WTC11 (cell line): Measurements from ENCODE around the gene GCKR. TPM values are rescaled to one million over a fixed set of nuclear protein-coding genes. Genes with fewer than 3 reads are reported as not detected.

Source experiments
- ATAC-seq: fragments of 200-7000 bp; cut with Tn5 transposase; 2 replicates; pipeline ENCODE4 v1.10.0; 2021; ENCODE audit warnings: mild to moderate bottlenecking, moderate library complexity
- CTCF ChIA-PET: fragments of 300-600 bp; sonication (Branson Sonifier 250); formaldehyde crosslinking; loops from one replicate; lab custom pipeline; 2021; ENCODE audit warnings: antibody characterized with exemption; lab: Charles Lee
- POLR2A ChIA-PET: fragments of 350-600 bp; sonication (Branson Sonifier 250); formaldehyde crosslinking; loops from one replicate; lab custom pipeline; 2021; ENCODE audit warnings: antibody characterized with exemption; lab: Charles Lee
- DNase-seq: peaks from one replicate; pipeline ENCODE4 v3.0.0; 2021; ENCODE audit warnings: low spot score
- H3K27ac Mint-ChIP-seq: 2 replicates; pipeline ENCODE4 v1.8.0; 2021; ENCODE audit warnings: mixed read lengths
- H3K27me3 Mint-ChIP-seq: 2 replicates; pipeline ENCODE4 v1.8.0; 2021; ENCODE audit warnings: low read depth, mild to moderate bottlenecking, moderate library complexity, mixed read lengths
- H3K36me3 Mint-ChIP-seq: 2 replicates; pipeline ENCODE4 v1.8.0; 2021; ENCODE audit warnings: mixed read lengths
- H3K4me1 Mint-ChIP-seq: 2 replicates; pipeline ENCODE4 v1.8.0; 2022; ENCODE audit warnings: mixed read lengths
- H3K4me3 Mint-ChIP-seq: 2 replicates; pipeline ENCODE4 v1.8.0; 2021; ENCODE audit warnings: mild to moderate bottlenecking, moderate library complexity, mixed read lengths
- H3K9me3 Mint-ChIP-seq: 2 replicates; pipeline ENCODE4 v1.8.0; 2021; ENCODE audit warnings: mixed read lengths
- ATF1 ChIP-seq: sonication (generic); formaldehyde crosslinking; IDR thresholded peaks from 2 replicates; pipeline ENCODE4 v1.8.1; 2023; ENCODE audit warnings: mild to moderate bottlenecking, moderate library complexity, missing genetic modification reagents
- ATF3 ChIP-seq: sonication (generic); formaldehyde crosslinking; conservative IDR thresholded peaks from 2 replicates; pipeline ENCODE4 v1.8.1; 2022; ENCODE audit warnings: mild to moderate bottlenecking, missing genetic modification reagents
- ETV6 ChIP-seq: sonication (generic); formaldehyde crosslinking; IDR thresholded peaks from 2 replicates; pipeline ENCODE4 v1.8.1; 2022; ENCODE audit warnings: mild to moderate bottlenecking, missing genetic modification reagents
- FOXJ3 ChIP-seq: sonication (generic); formaldehyde crosslinking; IDR thresholded peaks from 2 replicates; pipeline ENCODE4 v1.9.0; 2021; ENCODE audit warnings: missing genetic modification reagents, mild to moderate bottlenecking, borderline replicate concordance
- IRF1 ChIP-seq: sonication (generic); formaldehyde crosslinking; IDR thresholded peaks from 2 replicates; pipeline ENCODE4 v1.8.0; 2023; ENCODE audit warnings: missing genetic modification reagents
- JUN ChIP-seq: sonication (generic); formaldehyde crosslinking; IDR thresholded peaks from 2 replicates; pipeline ENCODE4 v1.8.0; 2023; ENCODE audit warnings: mild to moderate bottlenecking, missing genetic modification reagents
- KAT7 ChIP-seq: sonication (generic); formaldehyde crosslinking; IDR thresholded peaks from 2 replicates; pipeline ENCODE4 v1.8.1; 2023; ENCODE audit warnings: missing genetic modification reagents, mild to moderate bottlenecking, borderline replicate concordance
- NFATC4 ChIP-seq: fragments of 250-450 bp; sonication (Bioruptor Pico); IDR thresholded peaks from 2 replicates; pipeline ENCODE4 v1.9.0; 2021; ENCODE audit warnings: mild to moderate bottlenecking
- NFE2L1 ChIP-seq: sonication (generic); formaldehyde crosslinking; IDR thresholded peaks from 2 replicates; pipeline ENCODE4 v1.8.1; 2023; ENCODE audit warnings: missing genetic modification reagents
- PRDM15 ChIP-seq: sonication (generic); formaldehyde crosslinking; IDR thresholded peaks from 2 replicates; pipeline ENCODE4 v1.8.0; 2022; ENCODE audit warnings: missing genetic modification reagents
- PRRX2 ChIP-seq: fragments of 250-450 bp; sonication (Bioruptor Pico); IDR thresholded peaks from 2 replicates; pipeline ENCODE4 v1.8.0; 2021; ENCODE audit warnings: mild to moderate bottlenecking
- ZBTB21 ChIP-seq: sonication (generic); formaldehyde crosslinking; IDR thresholded peaks from 2 replicates; pipeline ENCODE4 v1.8.1; 2023; ENCODE audit warnings: mild to moderate bottlenecking, missing genetic modification reagents, borderline replicate concordance
- total RNA-seq: library from RNA; stranded (reverse); gene quantifications from 3 replicates; pipeline ENCODE4 v1.2.3, GENCODE V29; 2021
- TF ChIP-seq, protein P1 (sequence below): sonication (generic); formaldehyde crosslinking; IDR thresholded peaks from 2 replicates; pipeline ENCODE4 v1.8.1; 2022; ENCODE audit warnings: low read depth, missing genetic modification reagents, borderline replicate concordance
- TF ChIP-seq, protein P2 (sequence below): sonication (generic); formaldehyde crosslinking; IDR thresholded peaks from 2 replicates; pipeline ENCODE4 v1.8.1; 2023; ENCODE audit warnings: mild to moderate bottlenecking, moderate library complexity, missing genetic modification reagents
- TF ChIP-seq, protein P3 (sequence below): sonication (generic); formaldehyde crosslinking; IDR thresholded peaks from 2 replicates; pipeline ENCODE4 v1.8.1; 2023; ENCODE audit warnings: mild to moderate bottlenecking, missing genetic modification reagents, moderate library complexity

The GCKR gene
- total RNA-seq, 1 experiment from 2014 or later, result 0.72 TPM

DNA sequence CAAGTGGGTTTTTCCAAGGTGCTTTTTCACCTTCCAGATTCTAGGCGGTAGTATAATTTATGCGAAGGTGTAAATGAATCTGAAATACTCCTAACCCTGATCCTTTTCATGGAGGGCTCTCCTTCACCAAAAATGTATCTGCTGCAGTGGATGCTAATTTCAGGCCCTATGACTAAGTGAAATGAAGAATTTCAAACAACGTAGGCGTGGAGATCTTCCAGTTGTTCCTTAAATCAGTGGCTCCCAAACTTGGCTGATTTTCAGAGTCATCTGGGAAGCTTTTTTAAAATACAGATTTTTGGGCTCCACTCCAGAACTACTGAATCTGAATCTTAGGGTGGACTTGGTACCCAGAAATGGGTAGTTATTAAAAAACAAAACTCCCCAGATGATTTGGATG, 5.5 kb downstream of the GCKR start (continued):
- TF ChIP-seq, protein P1, sequence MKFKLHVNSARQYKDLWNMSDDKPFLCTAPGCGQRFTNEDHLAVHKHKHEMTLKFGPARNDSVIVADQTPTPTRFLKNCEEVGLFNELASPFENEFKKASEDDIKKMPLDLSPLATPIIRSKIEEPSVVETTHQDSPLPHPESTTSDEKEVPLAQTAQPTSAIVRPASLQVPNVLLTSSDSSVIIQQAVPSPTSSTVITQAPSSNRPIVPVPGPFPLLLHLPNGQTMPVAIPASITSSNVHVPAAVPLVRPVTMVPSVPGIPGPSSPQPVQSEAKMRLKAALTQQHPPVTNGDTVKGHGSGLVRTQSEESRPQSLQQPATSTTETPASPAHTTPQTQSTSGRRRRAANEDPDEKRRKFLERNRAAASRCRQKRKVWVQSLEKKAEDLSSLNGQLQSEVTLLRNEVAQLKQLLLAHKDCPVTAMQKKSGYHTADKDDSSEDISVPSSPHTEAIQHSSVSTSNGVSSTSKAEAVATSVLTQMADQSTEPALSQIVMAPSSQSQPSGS, result no peak
- no peak for TF ChIP-seq NFATC4 (CRISPR knock-in tag)
- TF ChIP-seq, protein P2, sequence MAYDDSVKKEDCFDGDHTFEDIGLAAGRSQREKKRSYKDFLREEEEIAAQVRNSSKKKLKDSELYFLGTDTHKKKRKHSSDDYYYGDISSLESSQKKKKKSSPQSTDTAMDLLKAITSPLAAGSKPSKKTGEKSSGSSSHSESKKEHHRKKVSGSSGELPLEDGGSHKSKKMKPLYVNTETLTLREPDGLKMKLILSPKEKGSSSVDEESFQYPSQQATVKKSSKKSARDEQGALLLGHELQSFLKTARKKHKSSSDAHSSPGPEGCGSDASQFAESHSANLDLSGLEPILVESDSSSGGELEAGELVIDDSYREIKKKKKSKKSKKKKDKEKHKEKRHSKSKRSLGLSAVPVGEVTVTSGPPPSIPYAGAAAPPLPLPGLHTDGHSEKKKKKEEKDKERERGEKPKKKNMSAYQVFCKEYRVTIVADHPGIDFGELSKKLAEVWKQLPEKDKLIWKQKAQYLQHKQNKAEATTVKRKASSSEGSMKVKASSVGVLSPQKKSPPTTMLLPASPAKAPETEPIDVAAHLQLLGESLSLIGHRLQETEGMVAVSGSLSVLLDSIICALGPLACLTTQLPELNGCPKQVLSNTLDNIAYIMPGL (CRISPR knock-in tag), result no peak
- TF ChIP-seq KAT7, result no peak

GRCh38 chr2:27506587-27506986, 9.9 kb downstream of the GCKR start:
- Mint-ChIP-seq H3K27me3 (0 out of 2 replicates have a peak, but pooled peaks cover 4% of the 10 kb centered on the region), H3K4me3 (no peak overlapping the region)

More at GRCh38 chr2:27506587-27506986, 9.9 kb downstream of the GCKR start:
- no peak for DNase-seq
- TF ChIP-seq ETV6, result no peak
- TF ChIP-seq ZBTB21 (CRISPR knock-in tag), result no peak
- no peak for TF ChIP-seq NFE2L1 (CRISPR knock-in tag)
- TF ChIP-seq PRDM15, result no peak
- no peak for TF ChIP-seq FOXJ3
- TF ChIP-seq, protein P2 (CRISPR knock-in tag), result no peak
- no peak for TF ChIP-seq PRRX2 (CRISPR knock-in tag)
- no peak for TF ChIP-seq JUN (CRISPR knock-in tag)
- no peak for TF ChIP-seq ATF1 (CRISPR knock-in tag)
- TF ChIP-seq IRF1 (CRISPR knock-in tag), result no peak
- TF ChIP-seq, protein P3, sequence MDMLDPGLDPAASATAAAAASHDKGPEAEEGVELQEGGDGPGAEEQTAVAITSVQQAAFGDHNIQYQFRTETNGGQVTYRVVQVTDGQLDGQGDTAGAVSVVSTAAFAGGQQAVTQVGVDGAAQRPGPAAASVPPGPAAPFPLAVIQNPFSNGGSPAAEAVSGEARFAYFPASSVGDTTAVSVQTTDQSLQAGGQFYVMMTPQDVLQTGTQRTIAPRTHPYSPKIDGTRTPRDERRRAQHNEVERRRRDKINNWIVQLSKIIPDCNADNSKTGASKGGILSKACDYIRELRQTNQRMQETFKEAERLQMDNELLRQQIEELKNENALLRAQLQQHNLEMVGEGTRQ, result no peak
- TF ChIP-seq ATF3 (CRISPR knock-in tag), result no peak
- H3K27ac Mint-ChIP-seq, result no peak overlapping the region
- ATAC-seq, result no peak
- POLR2A ChIA-PET, result interaction anchor here (1.2 kb wide), 1 partner anchor 16 kb away, joined by 3 read pairs; no protein-coding TSS in a partner anchor
- H3K4me1 Mint-ChIP-seq, result peaks cover 11% of the 10 kb centered on the region
- CTCF ChIA-PET, result no interaction called here
- no peaks in the 10 kb centered on the region for H3K36me3 Mint-ChIP-seq
- peaks cover 6% of the 10 kb centered on the region; the same call in 1 of the 2 replicates for H3K9me3 Mint-ChIP-seq
